NK-92 (cell line): ENCODE data around the gene SPTBN5.

Experiments
- DNase-seq: peaks from one replicate; lab custom pipeline; 2025; ENCODE audit not compliant: unreplicated experiment; lab: John Stamatoyannopoulos, UW

The SPTBN5 gene

DNA sequence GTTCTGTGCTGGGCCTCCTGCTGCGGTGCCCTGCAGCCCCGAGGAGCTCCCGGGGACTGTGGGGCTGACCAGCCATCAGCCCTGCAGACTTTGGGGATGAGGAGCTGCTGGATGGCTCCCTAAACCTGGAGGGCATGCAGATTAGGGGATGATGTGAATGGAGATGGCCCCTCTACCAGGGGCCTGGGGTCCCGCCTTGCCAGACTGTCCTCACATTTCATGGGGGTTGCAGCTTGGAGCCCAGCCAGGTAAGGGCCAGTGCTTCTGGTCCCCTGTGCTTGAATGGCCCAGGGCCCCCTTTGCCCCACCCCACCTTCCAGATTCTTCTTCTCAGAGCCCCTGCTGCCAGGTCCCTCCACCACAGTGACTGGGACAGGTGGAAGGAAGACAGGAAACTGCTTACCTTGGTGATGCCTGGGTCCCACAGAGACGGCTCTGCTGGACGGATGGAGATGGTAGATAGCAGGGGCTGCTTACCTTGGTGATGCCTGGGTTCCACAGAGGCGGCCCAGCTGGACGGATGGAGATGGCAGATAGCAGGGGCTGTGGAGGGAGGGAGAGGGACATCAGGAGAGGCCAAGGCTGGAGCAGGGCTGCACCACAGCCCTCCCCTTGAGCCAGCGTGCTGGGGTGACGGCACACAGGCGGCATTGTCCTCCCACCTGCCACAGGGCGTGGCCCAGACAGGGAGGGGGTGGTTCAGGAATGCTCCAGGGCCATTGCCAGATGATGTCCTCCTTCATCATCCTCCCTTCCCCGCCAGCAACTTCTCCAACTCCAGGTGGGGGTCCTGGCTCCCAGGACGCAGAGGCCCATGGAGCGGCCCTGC is at the start of gene SPTBN5:
TSS of gene SPTBN5 (minus strand) at position 632 of the 829 bp plus-strand sequence. CDS start at position 76, 556 bp downstream.
- no peak for DNase-seq

DNA sequence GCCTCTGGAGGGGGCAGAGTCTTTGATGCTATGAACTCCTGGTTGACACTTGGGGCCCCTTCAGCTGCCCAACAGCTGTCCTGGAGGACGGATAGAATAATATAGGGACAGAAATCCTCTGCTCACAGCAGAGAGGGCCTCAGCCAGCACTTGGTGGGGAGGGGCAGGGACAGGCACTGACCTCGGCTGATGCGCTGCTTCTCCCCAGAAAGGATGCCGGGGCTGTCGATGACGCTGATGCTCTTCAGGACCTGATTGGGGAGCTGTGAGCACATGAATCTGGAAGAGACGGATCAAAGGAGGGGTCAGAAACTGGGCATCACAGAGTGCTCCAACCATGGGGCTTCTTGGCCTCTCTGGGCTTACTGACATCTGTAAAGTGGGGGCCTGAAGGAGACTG is 49.0 kb upstream of the SPTBN5 start:
- no peak for DNase-seq

DNA sequence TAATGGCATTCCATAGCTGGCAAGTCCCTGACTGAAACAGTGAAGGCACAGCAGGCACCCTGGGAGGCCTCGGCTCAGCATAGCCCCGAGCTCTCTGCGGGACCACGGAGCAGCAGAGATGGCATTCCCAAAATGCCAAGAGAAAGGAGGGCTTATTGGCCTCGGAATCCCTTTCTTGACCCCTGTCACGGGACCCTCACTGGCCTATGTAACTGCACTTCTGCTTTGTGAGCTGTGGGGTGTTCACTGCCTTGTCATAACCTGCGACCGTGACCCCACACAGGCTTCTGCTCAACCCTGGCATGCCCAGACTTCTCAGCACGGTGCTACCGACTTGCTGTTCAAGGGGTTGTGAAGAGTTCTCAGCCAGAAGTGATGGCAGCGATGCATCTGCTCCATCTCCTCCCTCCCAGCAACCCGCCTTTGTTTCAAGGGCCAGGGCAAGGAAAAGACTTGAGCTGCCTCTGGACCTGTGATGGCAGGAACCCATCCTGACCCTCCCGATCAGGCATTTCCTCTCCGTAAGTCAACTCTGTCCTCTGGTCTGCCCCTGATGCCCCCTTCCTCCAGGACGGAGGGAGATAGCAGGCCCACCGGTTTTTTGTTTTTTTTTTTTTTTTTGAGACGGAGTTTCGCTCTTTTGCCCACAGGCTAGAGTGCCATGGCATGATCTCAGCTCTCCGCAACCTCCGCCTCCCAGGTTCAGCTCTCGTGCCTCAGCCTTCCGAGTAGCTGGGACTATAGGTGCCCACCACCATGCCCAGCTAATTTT is 48.0 kb upstream of the SPTBN5 start:
- DNase-seq = no peak

DNA sequence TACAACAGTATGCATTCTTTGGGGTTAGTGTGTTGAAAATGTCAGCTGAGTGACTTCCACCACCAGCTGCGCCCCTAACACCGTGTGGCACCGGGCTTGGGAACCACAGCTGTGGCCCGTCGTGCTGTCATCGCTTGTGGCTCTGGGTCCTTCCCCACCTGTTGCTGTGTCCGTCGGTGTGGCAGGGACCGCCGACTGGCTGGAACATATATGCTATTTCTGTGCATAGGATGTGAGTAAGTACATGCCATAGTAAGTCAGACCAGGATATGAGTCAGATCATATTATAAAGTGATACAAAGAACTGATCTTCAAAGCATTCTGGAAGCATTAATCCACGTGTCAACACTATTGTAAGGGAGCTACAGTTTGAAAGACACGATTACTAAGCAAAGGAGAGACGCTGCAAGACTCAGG is 46.6 kb upstream of the SPTBN5 start:
- no peak for DNase-seq

DNA sequence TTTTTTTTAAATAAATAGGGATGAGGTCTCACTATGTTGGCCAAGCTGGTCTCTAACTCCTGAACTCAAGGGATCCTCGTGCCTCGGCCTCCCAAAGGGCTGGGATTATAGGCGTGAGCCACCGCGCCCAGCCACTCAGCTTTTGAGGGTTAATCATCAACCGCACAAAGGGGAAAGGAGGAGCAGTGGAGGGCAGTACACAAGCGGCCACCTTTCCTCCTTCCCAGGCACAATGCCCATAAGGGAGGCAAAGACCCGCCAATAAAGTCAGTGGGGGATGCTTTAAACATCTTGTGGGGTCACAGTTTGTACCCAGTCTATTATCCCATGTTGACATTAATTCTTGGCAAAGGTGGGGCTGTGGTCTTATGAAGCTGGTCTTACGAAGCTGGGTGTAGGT is 46.1 kb upstream of the SPTBN5 start:
- DNase-seq = no peak

DNA sequence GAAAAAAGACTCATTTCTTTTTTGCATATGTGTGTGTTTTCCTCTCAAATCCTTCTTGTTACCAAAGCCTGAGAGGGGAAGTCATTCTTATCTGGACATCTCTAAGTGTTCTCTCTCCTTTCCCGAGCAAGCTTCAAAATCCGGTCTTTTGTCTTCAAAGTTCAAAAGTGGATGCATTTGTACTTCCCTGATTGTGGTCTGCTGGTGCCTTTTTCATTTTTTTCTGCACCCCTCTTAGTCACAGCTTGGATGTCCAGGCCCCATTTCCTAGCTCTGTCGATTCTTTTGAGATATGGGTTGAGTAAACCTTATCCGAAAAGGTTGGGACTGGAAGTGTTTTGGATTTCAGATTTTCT is 43.7 kb upstream of the SPTBN5 start:
- DNase-seq = no peak

DNA sequence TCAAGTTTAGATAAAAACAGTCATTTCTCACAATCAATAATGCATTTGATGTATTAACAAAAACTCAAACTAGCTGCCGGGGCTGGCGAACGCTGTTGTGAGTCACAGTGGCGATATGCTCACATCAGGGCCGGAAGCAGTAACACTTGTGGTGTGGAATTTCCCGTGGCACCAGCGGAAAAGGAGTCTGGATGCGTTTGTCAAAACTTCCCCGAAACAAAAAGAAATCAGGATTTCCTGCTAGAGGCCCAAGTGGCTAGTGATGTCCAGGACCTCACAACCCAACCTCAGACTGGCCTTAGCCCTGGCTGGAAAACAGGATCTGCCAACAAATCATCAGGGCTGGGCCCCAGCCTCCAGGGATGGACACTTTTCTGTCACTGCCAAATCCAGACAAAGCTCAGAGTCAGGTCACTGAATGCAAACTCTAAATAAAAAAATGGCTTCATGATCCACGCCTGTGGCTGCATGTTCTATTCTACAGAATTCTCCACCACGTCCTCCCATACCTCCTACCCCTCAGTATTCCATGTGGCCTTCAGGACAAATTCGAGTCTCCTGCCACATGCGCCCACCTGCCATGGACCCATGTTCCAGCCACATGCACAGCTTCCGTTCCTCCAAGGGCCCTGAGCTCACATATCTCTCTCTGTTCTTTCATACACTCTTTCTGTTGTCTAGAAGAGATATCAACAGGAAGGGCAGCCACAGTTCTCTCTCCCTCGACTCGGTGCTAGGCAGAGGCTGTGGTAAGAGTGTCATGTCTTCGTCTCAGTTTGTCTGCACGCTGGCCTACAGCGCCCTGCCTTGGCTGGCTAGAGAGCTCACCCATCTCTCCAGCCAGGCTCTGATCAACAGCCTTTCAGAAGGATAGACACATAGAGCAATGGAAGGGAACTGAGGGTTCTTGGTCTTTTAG is 43.1 kb upstream of the SPTBN5 start:
- DNase-seq = no peak

DNA sequence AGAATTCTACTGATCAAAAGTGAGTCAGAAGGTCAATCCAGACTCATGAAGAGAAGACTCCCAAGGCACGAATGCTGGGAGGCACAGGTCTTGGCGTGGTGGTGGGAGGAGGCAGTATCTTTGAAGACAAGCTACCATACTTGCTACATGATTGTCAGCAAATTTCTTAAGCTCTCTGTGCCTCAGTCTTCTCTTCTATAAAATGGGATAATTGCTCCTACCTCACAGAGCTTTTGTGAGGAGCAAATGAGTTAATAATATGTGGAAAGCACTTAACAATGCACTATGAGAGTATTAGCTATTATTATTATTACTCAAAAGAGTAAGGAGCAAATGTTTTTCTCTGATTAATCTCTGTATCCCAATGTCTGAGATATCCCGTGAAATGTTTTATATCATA is 42.3 kb upstream of the SPTBN5 start:
- no peak for DNase-seq

DNA sequence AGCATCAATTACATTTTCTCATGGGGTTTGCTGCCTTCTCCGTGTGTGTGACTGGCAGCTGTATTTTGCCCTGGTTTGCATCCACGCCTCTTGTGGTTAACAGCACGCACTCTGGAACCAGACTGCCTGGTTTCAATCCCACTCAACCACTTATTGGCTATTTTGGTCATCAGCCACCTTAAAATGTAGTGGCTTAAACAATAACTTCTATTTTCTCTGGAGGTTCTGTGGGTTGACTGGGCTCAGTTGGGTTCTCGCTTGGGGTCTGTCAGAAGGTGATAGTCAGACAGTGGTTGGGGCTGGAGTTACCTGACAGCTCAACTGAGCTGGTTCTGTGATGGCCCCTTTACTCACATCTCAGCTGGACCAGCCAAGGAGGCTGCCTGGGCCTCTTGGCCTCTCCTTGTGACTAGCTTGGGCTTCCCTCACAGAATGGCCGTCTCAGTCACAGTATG is 41.7 kb upstream of the SPTBN5 start:
- no peak for DNase-seq

DNA sequence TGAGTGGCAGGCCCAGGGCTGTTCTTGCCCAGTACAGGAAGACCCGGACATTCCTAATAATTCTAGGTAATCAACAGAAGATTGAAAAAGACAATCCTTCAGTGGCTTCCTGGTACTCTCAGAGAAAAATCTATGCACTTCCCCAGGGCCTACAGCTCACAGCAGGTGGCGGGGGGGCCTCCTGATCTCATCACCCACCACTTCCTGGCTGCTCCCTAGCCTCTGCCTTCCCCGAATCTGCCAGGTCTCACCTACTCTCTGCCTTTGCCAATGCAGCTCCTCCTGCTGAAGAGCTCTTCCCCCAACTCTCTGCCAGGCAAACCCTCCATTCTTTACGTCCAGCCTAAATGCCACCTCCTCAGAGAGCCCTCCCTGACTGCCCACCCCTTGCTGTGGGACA is 41.0 kb upstream of the SPTBN5 start:
- DNase-seq = no peak

DNA sequence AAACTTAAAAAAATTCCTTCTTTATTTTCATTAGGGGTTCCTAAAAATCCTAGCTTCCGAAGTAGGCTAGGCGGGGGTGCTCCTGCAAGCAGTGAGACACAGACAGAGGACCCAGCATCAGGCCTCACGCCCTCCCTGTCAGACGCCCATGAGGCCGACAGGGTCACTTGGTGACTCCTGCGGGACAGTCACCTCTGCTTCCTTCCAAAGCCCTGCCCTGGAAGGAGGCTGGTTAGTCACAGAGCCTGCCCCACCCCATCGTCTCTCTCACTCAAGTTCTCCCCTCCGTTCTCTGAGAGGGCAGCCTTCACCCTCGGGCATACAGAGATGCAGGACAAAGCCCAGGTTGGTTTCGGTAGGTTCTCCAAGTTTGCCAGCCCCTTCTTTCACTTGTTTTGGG is 39.9 kb upstream of the SPTBN5 start:
- DNase-seq = no peak

DNA sequence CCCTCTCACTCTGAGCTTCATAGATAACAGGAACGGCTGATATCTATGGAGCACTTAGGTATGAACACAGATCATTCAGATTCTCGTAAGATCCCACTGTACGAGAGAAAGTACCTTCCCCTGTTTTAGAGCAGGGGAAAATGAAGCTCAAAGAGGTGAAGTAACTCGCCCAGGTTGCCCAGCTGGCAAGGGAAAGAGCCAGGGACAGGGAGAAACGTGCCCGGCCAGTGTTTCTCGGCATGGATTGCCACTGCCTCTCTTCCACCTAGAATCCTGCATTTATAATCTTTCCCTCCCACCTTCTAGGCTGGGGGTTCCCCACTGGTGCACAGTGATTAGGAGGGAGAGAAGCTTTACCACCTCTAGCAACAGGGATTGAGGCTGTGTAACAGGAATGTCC is 39.5 kb upstream of the SPTBN5 start:
- no peak for DNase-seq

DNA sequence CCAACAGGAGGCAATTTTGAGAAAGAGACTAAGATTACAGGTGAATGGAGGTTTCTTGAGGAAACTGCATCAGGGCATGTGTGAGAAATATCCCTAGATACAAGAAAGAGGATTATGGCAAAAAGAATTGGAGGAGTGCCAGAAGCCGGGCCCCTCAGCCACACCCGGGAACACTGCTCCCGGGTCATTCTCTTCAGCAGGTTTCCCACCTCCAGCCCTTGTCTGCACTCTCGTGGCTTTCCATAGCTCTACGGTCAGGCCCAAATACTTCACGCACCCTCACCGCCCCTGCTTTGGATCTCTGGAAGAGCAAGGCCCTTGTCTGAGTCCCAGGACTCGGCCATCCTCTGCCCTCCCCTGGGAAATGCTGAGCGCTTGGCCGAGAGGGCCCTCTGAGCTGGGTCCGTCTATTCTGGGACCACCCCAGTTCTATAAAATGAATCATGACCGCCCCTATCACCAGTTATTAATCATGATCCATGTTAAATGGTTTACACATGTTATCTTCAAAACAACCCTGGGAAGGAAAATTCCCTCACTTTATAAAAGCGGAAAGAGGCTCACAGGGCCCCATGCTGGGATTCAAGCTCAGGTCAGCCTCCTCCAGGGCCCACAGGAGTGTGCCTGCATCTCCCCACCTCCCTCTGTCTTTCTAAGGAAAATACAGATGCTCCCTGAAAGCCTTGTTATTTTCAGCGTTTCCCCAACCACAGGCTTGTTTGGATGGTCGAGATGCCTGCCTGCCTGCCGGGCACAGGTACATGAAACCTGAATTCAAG is 38.8 kb upstream of the SPTBN5 start:
- no peak for DNase-seq

DNA sequence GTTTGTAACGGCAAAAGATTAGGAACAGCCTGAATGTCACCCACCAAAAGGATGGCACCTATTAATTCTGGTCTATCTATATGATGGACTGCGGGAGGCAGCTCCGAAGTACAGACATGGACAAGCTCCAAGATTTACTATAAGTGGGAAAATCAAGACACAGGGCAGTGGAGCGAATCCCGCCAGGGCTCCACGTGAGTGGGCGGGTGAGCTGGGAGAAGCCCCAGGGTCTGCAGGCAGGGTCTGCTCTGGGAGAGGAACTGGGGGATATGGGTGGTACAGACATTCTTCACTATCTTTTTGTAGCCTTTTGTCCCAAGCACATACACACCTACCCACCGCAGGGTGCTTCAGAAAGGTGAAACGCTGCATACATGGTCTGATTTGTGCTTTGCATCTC is 38.2 kb upstream of the SPTBN5 start:
- no peak for DNase-seq

DNA sequence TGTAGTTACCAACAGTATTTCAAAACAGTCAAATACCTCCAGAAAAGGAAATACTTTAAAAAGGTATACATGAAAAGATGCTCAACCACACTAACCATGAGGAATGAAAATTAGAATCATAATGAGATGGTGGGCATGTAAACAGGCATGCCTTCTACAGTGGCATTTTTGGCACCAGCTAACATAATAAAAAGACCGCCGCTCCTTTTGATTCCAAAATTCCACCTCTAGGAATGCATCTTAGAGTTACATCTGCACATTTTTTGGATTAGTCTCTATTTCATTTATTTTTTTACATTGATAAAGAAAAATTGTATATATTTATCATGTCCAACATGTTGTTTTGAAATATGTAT is 37.0 kb upstream of the SPTBN5 start:
- no peak for DNase-seq

DNA sequence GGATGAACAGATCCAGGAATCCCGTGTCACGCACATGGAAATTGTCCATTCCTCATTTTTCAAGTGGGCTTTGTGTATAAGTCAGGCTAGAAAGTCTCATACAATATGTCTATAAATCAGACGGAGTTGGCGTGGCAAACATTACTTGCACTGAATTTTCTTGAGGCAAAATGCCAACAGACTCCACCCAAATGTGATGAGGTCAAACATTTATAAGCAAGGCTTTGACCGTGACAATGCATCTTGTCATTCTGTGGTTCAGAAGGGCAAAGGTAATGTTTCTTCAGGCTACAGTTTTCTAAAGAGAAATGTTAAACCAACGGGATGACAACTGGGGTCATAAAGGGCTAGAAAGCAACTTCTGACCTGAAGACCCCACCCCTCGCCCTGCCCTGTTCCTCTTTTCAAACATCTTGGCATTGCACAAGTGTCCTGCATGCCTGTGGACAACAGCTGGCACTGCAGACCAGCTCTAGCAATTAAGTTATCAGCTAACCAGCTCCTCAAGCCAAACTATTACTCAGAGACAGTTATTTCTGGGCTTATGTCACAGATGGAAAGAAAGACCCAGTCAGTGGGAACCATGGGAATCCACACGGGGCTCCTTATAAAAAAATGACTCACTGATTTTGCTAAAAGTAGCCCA is 36.5 kb upstream of the SPTBN5 start:
- DNase-seq = no peak

DNA sequence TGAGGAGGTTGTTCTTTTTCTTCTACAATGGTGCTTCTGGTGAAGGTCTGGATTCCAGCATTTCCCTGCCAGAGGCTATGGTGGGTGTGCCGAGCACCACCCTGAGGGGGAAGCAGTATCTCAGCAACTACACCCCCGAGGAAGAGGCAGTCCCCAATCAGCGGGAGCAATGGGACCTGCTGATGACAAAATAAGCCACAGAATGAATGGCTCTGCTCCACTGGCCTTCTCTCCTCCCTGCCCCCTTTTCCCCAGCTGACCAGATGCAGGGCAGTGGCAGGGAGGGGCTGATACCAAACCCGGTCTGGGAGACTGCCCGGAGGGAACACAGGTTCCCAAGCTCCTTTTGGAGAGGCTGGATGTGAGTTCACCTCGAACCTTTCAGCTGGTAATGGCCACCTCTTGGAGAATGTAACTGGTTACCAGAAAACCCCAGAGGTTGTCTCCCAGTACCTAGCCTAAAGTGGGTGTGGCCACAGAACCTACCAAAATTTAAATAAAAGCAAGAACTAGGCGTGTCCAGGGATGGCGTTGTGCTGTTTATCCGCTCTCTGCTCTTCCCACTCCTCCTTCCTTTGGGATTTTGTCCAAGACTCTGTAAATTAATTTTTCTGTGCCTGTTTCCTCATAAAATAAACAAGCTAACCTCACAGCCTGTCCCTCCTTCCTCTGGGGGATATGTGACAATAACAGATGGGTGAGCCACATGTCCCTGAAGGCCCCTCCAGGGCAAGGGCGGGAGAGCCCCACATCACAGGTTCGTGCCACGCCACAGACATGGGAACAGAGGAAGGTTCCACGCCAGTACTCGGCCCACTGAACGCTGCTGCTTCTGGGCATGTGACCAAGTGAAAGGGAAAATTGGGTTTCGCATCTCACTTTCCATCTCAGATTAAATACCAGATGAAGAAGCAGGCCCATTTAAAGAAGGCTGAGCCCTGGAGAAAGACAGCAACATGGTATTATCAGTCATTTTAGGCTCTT is 35.1 kb upstream of the SPTBN5 start:
- DNase-seq = no peak

DNA sequence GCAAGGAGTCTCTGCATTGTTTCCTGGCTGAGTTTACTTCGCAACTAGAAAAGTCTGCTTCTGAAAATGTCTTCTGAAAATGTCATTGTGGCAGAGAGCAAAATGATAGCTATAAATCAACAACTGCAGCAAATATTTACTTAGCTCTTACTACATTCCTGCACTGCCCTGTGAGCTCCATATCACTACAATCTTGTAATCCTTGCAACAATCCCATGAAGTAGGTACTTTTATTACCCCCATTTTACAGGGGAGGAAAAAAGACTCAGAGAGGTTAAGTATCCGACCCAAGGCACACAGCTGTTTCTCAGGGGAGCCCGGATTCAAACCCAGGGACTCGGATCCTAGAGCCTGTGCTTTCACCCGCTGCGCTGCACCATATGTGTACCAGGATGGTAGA is 34.2 kb upstream of the SPTBN5 start:
- no peak for DNase-seq

DNA sequence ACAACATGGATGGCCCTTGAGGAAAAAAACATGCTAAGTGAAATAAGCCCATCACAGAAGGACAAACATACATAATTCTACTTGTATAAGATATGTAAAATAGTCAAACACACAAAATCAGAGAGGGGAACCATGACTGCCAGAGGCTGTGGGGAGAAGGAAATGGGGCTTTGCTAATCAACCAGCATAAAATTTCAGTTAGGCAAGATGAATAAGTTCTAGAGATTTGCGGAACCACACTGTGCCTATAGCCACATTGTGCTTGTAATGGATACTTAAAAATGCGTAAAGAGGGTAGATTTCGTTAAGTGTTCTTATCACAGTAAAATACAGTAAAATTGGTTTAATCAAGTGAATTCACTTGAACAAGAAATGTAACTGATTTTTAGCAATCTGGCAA is 33.7 kb upstream of the SPTBN5 start:
- no peak for DNase-seq
